ENCODE measurements around the gene NFX1.
"Not testable (repeated sequence)": the region's sequence is repeated elsewhere in the genome, so short reads cannot be mapped to it uniquely, and the experiment has no call there.

DNA sequence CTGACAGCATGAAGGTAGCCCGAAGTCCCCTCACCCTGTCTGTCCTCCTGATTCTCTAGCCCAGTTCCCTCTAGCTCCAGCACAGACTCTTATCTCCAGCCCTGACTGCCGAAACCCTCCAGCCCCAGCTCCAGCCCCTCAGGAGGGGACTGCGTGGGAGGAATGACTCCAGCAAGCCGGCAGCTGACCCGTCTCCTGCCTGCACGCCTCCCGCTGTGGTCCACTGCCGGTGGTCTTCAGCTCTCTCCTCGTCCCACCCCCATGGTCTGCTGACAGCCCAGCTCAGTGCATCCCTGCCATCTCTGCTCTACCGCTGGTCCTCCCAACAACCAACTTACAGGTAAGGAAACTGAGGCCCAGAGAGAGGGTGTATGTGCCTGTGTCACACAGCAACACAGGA, 111.5 kb downstream of the NFX1 start:
- TF ChIP-seq, protein P1, sequence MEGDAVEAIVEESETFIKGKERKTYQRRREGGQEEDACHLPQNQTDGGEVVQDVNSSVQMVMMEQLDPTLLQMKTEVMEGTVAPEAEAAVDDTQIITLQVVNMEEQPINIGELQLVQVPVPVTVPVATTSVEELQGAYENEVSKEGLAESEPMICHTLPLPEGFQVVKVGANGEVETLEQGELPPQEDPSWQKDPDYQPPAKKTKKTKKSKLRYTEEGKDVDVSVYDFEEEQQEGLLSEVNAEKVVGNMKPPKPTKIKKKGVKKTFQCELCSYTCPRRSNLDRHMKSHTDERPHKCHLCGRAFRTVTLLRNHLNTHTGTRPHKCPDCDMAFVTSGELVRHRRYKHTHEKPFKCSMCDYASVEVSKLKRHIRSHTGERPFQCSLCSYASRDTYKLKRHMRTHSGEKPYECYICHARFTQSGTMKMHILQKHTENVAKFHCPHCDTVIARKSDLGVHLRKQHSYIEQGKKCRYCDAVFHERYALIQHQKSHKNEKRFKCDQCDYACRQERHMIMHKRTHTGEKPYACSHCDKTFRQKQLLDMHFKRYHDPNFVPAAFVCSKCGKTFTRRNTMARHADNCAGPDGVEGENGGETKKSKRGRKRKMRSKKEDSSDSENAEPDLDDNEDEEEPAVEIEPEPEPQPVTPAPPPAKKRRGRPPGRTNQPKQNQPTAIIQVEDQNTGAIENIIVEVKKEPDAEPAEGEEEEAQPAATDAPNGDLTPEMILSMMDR (IDR thresholded peaks at IDR 0.05) = not testable (repeated sequence)
- not testable (repeated sequence) for TF ChIP-seq POLR2A (IDR thresholded peaks at IDR 0.05; ENCODE audit: low read depth); EP300 (IDR thresholded peaks at IDR 0.05); POLR2AphosphoS5 (IDR thresholded peaks at IDR 0.05)

Measured in esophagus muscularis mucosa (tissue), 4 donors.